Osteoblast (primary cell): ENCODE data around the gene MISP. TPM values are rescaled to one million over a fixed set of nuclear protein-coding genes. Genes with fewer than 3 reads are reported as not detected.

Experiments used
- DNase-seq: peaks from one replicate; pipeline ENCODE4 v3.0.0; 2011; ENCODE audit warnings: low spot score, mixed read lengths; ENCODE audit not compliant: insufficient read length; ENCODE audit errors: missing footprints
- H2AFZ ChIP-seq: 2 replicates; pipeline ENCODE4 v1.6.0; 2011; ENCODE audit warnings: mild to moderate bottlenecking, low read length
- H3K27ac ChIP-seq: 2 replicates; pipeline ENCODE4 v1.5.1; 2011; ENCODE audit warnings: mild to moderate bottlenecking, low read depth, low read length, moderate library complexity
- H3K27me3 ChIP-seq: 2 replicates; pipeline ENCODE4 v1.6.0; 2012; ENCODE audit warnings: mild to moderate bottlenecking, control low read depth, inconsistent platforms, low read length, moderate library complexity; ENCODE audit not compliant: insufficient read depth
- H3K36me3 ChIP-seq: 2 replicates; pipeline ENCODE4 v1.5.1; 2011; ENCODE audit warnings: mild to moderate bottlenecking, low read length, control low read depth, moderate library complexity; ENCODE audit not compliant: insufficient read depth
- H3K4me1 ChIP-seq: 2 replicates; pipeline ENCODE4 v1.5.1; 2011; ENCODE audit warnings: mild to moderate bottlenecking, low read length, control low read depth, moderate library complexity; ENCODE audit not compliant: insufficient read depth
- H3K4me2 ChIP-seq: 2 replicates; pipeline ENCODE4 v1.6.0; 2011; ENCODE audit warnings: mild to moderate bottlenecking, low read length; ENCODE audit not compliant: insufficient read depth
- H3K4me3 ChIP-seq: fragments of 200-600 bp; sonication (generic); 3 replicates; pipeline ENCODE4 v1.5.1; 2012; ENCODE audit warnings: mild to moderate bottlenecking, low read length, inconsistent platforms; ENCODE audit not compliant: insufficient read depth
- H3K79me2 ChIP-seq: 2 replicates; pipeline ENCODE4 v1.6.0; 2012; ENCODE audit warnings: mild to moderate bottlenecking, low read length, control low read depth, inconsistent platforms; ENCODE audit not compliant: insufficient read depth
- H3K9me3 ChIP-seq: 2 replicates; pipeline ENCODE4 v1.5.1; 2011; ENCODE audit warnings: low read depth, low read length, control low read depth
- H4K20me1 ChIP-seq: 2 replicates; pipeline ENCODE4 v1.6.0; 2012; ENCODE audit warnings: mild to moderate bottlenecking, low read length, control low read depth; ENCODE audit not compliant: insufficient read depth
- total RNA-seq: library from RNA; depleted of rRNA; stranded (reverse); fragments of >200 nt; gene quantifications from 2 replicates; pipeline ENCODE4 v1.2.3, GENCODE V29; 2012
- TF ChIP-seq, protein P1 (sequence below): IDR thresholded peaks from 2 replicates; pipeline ENCODE4 v1.5.1; 2011; ENCODE audit warnings: mild to moderate bottlenecking, low read depth, low read length, moderate library complexity; ENCODE audit errors: extremely low read depth

Gene MISP
- total RNA-seq, 1 donor, result 0.36 TPM

DNA sequence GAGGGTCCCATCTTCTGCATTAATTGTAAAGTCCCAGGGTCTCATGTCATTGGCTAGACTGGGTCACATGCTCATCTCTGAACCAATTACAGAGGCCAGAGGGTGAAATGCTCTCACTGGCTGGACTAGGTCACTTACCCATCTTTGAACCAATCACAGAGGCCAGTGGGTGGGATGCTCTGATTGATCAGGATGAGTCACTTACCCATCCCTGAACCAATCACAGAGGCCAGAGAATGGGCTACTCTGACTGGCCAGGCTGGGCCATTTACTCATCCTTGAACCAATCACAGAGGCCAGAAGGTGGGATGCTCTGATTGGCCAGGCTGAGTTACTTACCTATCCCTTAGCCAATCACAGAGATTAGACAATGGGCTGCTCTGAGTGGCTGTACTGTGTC is 5.3 kb downstream of the MISP start:
- no peaks in the 10 kb centered on the region for H3K27me3 ChIP-seq
- H3K9me3 ChIP-seq, result no peaks in the 10 kb centered on the region
- no peaks in the 10 kb centered on the region for H3K79me2 ChIP-seq
- H3K27ac ChIP-seq, result no peak overlapping the region
- no peak overlapping the region for H3K4me2 ChIP-seq
- TF ChIP-seq, protein P1, sequence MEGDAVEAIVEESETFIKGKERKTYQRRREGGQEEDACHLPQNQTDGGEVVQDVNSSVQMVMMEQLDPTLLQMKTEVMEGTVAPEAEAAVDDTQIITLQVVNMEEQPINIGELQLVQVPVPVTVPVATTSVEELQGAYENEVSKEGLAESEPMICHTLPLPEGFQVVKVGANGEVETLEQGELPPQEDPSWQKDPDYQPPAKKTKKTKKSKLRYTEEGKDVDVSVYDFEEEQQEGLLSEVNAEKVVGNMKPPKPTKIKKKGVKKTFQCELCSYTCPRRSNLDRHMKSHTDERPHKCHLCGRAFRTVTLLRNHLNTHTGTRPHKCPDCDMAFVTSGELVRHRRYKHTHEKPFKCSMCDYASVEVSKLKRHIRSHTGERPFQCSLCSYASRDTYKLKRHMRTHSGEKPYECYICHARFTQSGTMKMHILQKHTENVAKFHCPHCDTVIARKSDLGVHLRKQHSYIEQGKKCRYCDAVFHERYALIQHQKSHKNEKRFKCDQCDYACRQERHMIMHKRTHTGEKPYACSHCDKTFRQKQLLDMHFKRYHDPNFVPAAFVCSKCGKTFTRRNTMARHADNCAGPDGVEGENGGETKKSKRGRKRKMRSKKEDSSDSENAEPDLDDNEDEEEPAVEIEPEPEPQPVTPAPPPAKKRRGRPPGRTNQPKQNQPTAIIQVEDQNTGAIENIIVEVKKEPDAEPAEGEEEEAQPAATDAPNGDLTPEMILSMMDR, result no peak
- peaks cover 21% of the 10 kb centered on the region for H3K4me1 ChIP-seq
- peak; percentile 94 for DNase-seq
- no peaks in the 10 kb centered on the region for H4K20me1 ChIP-seq
- H3K4me3 ChIP-seq, result no peak overlapping the region
- no peak overlapping the region for H2AFZ ChIP-seq
- H3K36me3 ChIP-seq, result no peaks in the 10 kb centered on the region

- Histone ChIP-seq H3K27me3 (no peaks in the 10 kb centered on the region), H3K27ac (no peak overlapping the region), H3K4me1 (peaks cover 14% of the 10 kb centered on the region), H3K4me3 (no peak overlapping the region), H2AFZ (no peak overlapping the region), H3K4me2 (no peak overlapping the region), H4K20me1 (no peaks in the 10 kb centered on the region), H3K79me2 (no peaks in the 10 kb centered on the region), H3K36me3 (no peaks in the 10 kb centered on the region), H3K9me3 (no peaks in the 10 kb centered on the region)
- peak; percentile 85 for DNase-seq
- TF ChIP-seq, protein P1, result no peak
These were observed 6.1 kb downstream of the MISP start for GRCh38 chr19:756821-757688.

DNA sequence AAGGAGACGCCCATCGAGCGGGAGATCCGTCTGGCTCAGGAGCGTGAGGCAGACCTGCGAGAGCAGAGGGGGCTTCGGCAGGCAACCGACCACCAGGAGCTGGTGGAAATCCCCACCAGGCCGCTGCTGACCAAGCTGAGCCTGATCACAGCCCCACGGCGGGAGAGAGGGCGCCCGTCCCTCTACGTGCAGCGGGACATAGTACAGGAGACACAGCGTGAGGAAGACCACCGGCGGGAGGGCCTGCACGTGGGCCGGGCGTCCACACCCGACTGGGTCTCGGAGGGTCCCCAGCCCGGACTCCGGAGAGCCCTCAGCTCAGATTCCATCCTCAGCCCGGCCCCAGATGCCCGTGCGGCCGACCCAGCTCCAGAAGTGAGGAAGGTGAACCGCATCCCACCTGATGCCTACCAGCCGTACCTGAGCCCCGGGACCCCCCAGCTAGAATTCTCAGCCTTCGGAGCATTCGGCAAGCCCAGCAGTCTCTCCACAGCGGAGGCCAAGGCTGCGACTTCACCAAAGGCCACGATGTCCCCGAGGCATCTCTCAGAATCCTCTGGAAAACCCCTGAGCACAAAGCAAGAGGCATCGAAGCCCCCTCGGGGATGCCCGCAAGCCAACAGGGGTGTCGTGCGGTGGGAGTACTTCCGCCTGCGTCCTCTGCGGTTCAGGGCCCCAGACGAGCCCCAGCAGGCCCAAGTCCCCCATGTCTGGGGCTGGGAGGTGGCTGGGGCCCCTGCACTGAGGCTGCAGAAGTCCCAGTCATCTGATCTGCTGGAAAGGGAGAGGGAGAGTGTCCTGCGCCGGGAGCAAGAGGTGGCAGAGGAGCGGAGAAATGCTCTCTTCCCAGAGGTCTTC is 7.1 kb downstream of the MISP start:
- no peak overlapping the region for H3K27ac ChIP-seq
- TF ChIP-seq, protein P1, result no peak

DNA sequence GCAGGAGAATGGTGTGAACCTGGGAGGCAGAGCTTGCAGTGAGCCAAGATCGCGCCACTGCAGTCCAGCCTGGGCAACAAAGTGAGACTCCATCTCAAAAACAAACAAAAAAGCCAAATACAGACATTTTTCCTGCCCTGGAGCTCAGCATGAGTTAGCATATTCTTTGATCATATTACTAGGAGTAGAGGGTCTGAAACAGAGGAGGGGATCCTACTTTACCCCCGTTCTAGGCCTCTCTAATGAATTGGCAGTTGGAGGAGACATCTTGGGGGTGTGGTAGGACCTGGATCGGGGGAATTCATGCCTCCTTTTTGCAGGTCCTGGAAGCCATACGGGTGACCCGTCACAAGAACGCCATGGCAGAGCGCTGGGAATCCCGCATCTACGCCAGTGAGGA is 12.3 kb downstream of the MISP start:
- H3K27ac ChIP-seq, result no peak overlapping the region

More for the DNA sequence above, 7.1 kb downstream of the MISP start:
- Histone ChIP-seq H3K4me2 (no peak overlapping the region), H3K4me3 (no peak overlapping the region), H4K20me1 (no peaks in the 10 kb centered on the region), H3K9me3 (no peaks in the 10 kb centered on the region), H3K36me3 (no peaks in the 10 kb centered on the region), H3K79me2 (no peaks in the 10 kb centered on the region), H3K4me1 (peaks cover 6% of the 10 kb centered on the region), H3K27me3 (no peaks in the 10 kb centered on the region), H2AFZ (no peak overlapping the region)
- peak; percentile 79 for DNase-seq

More for the DNA sequence above, 12.3 kb downstream of the MISP start:
- H3K9me3 ChIP-seq, result no peaks in the 10 kb centered on the region
- no peak overlapping the region for H3K4me3 ChIP-seq
- no peaks in the 10 kb centered on the region for H3K36me3 ChIP-seq
- no peaks in the 10 kb centered on the region for H3K79me2 ChIP-seq
- TF ChIP-seq, protein P1, result no peak
- no peak overlapping the region for H3K4me2 ChIP-seq
- no peaks in the 10 kb centered on the region for H4K20me1 ChIP-seq
- peak; percentile 53 for DNase-seq
- no peaks in the 10 kb centered on the region for H3K4me1 ChIP-seq
- no peaks in the 10 kb centered on the region for H3K27me3 ChIP-seq
- H2AFZ ChIP-seq, result no peak overlapping the region
